ENCODE results near the gene UBASH3A.

The UBASH3A gene

GRCh38 chr21:42478504-42478903 is 74.8 kb downstream of the UBASH3A start:
- Mint-ChIP-seq H3K4me1 (no peaks in the 10 kb centered on the region), H3K4me3 (no peak overlapping the region), H3K9me3 (no peaks in the 10 kb centered on the region), H3K36me3 (no peaks in the 10 kb centered on the region), H3K27ac (no peak overlapping the region), H3K27me3 (no peaks in the 10 kb centered on the region)

- H3K27me3 Mint-ChIP-seq: no peaks in the 10 kb centered on the region
- no peak overlapping the region for H3K4me3 Mint-ChIP-seq
- H3K4me1 Mint-ChIP-seq: no peaks in the 10 kb centered on the region
- no peaks in the 10 kb centered on the region for H3K36me3 Mint-ChIP-seq
- H3K27ac Mint-ChIP-seq: peak overlapping the region; percentile 57
- H3K9me3 Mint-ChIP-seq: no peaks in the 10 kb centered on the region
These were observed 75.9 kb downstream of the UBASH3A start for GRCh38 chr21:42479582-42479981.

GRCh38 chr21:42480736-42481135 is 77.0 kb downstream of the UBASH3A start:
- Mint-ChIP-seq H3K4me3 (no peak overlapping the region), H3K36me3 (no peaks in the 10 kb centered on the region), H3K27me3 (no peaks in the 10 kb centered on the region), H3K9me3 (no peaks in the 10 kb centered on the region), H3K4me1 (no peaks in the 10 kb centered on the region), H3K27ac (no peak overlapping the region)

GRCh38 chr21:42481169-42481568 is 77.5 kb downstream of the UBASH3A start:
- no peak overlapping the region for H3K27ac Mint-ChIP-seq
- H3K9me3 Mint-ChIP-seq: no peaks in the 10 kb centered on the region
- H3K36me3 Mint-ChIP-seq: no peaks in the 10 kb centered on the region
- H3K4me3 Mint-ChIP-seq: no peak overlapping the region
- no peaks in the 10 kb centered on the region for H3K4me1 Mint-ChIP-seq
- no peaks in the 10 kb centered on the region for H3K27me3 Mint-ChIP-seq

GRCh38 chr21:42484966-42485365 is 81.3 kb downstream of the UBASH3A start:
- H3K9me3 Mint-ChIP-seq: no peaks in the 10 kb centered on the region
- peaks cover 3% of the 10 kb centered on the region for H3K4me1 Mint-ChIP-seq
- peaks cover 3% of the 10 kb centered on the region for H3K27me3 Mint-ChIP-seq
- no peak overlapping the region for H3K27ac Mint-ChIP-seq
- no peak overlapping the region for H3K4me3 Mint-ChIP-seq
- H3K36me3 Mint-ChIP-seq: no peaks in the 10 kb centered on the region

GRCh38 chr21:42486072-42486471 is 82.4 kb downstream of the UBASH3A start:
- Mint-ChIP-seq H3K36me3 (no peaks in the 10 kb centered on the region), H3K4me3 (no peak overlapping the region), H3K4me1 (peaks cover 3% of the 10 kb centered on the region), H3K27ac (peak overlapping the region; percentile 14), H3K9me3 (no peaks in the 10 kb centered on the region), H3K27me3 (peaks cover 3% of the 10 kb centered on the region)

GRCh38 chr21:42486531-42486930 is 82.8 kb downstream of the UBASH3A start:
- Mint-ChIP-seq H3K4me1 (peaks cover 3% of the 10 kb centered on the region), H3K4me3 (no peak overlapping the region), H3K9me3 (no peaks in the 10 kb centered on the region), H3K36me3 (no peaks in the 10 kb centered on the region), H3K27me3 (peaks cover 3% of the 10 kb centered on the region), H3K27ac (no peak overlapping the region)

GRCh38 chr21:42489006-42489563 is 85.4 kb downstream of the UBASH3A start:
- H3K4me1 Mint-ChIP-seq: peaks cover 10% of the 10 kb centered on the region
- no peak overlapping the region for H3K27ac Mint-ChIP-seq
- H3K9me3 Mint-ChIP-seq: no peaks in the 10 kb centered on the region

GRCh38 chr21:42489991-42490390 is 86.3 kb downstream of the UBASH3A start:
- no peaks in the 10 kb centered on the region for H3K9me3 Mint-ChIP-seq
- H3K36me3 Mint-ChIP-seq: no peaks in the 10 kb centered on the region
- H3K27me3 Mint-ChIP-seq: peaks cover 3% of the 10 kb centered on the region
- H3K4me1 Mint-ChIP-seq: peaks cover 10% of the 10 kb centered on the region
- no peak overlapping the region for H3K27ac Mint-ChIP-seq
- no peak overlapping the region for H3K4me3 Mint-ChIP-seq

More at GRCh38 chr21:42489006-42489563, 85.4 kb downstream of the UBASH3A start:
- H3K27me3 Mint-ChIP-seq: peaks cover 3% of the 10 kb centered on the region
- no peak overlapping the region for H3K4me3 Mint-ChIP-seq
- H3K36me3 Mint-ChIP-seq: no peaks in the 10 kb centered on the region

- H3K27me3 Mint-ChIP-seq: peaks cover 3% of the 10 kb centered on the region
- H3K9me3 Mint-ChIP-seq: no peaks in the 10 kb centered on the region
- no peak overlapping the region for H3K27ac Mint-ChIP-seq
- H3K4me3 Mint-ChIP-seq: no peak overlapping the region
- no peaks in the 10 kb centered on the region for H3K36me3 Mint-ChIP-seq
- peaks cover 10% of the 10 kb centered on the region for H3K4me1 Mint-ChIP-seq
These were observed 87.0 kb downstream of the UBASH3A start for GRCh38 chr21:42490720-42491119.

- no peaks in the 10 kb centered on the region for H3K9me3 Mint-ChIP-seq
- no peak overlapping the region for H3K4me3 Mint-ChIP-seq
- H3K36me3 Mint-ChIP-seq: no peaks in the 10 kb centered on the region
- peaks cover 3% of the 10 kb centered on the region for H3K27me3 Mint-ChIP-seq
- no peak overlapping the region for H3K27ac Mint-ChIP-seq
- peaks cover 14% of the 10 kb centered on the region for H3K4me1 Mint-ChIP-seq
These were observed 87.6 kb downstream of the UBASH3A start for GRCh38 chr21:42491328-42491727.

GRCh38 chr21:42492201-42492600 is 88.5 kb downstream of the UBASH3A start:
- Mint-ChIP-seq H3K36me3 (no peaks in the 10 kb centered on the region), H3K4me1 (peaks cover 17% of the 10 kb centered on the region), H3K27ac (peak overlapping the region; percentile 59), H3K27me3 (no peaks in the 10 kb centered on the region), H3K9me3 (no peaks in the 10 kb centered on the region), H3K4me3 (no peak overlapping the region)

- H3K36me3 Mint-ChIP-seq: no peaks in the 10 kb centered on the region
- no peaks in the 10 kb centered on the region for H3K27me3 Mint-ChIP-seq
- peaks cover 19% of the 10 kb centered on the region for H3K4me1 Mint-ChIP-seq
- H3K9me3 Mint-ChIP-seq: no peaks in the 10 kb centered on the region
- no peak overlapping the region for H3K4me3 Mint-ChIP-seq
- no peak overlapping the region for H3K27ac Mint-ChIP-seq
These were observed 89.7 kb downstream of the UBASH3A start for GRCh38 chr21:42493109-42494060.

GRCh38 chr21:42495027-42495426 is 91.3 kb downstream of the UBASH3A start:
- peaks cover 19% of the 10 kb centered on the region for H3K4me1 Mint-ChIP-seq
- no peak overlapping the region for H3K4me3 Mint-ChIP-seq
- no peaks in the 10 kb centered on the region for H3K27me3 Mint-ChIP-seq
- H3K9me3 Mint-ChIP-seq: no peaks in the 10 kb centered on the region
- H3K36me3 Mint-ChIP-seq: no peaks in the 10 kb centered on the region
- no peak overlapping the region for H3K27ac Mint-ChIP-seq

- Mint-ChIP-seq H3K9me3 (no peaks in the 10 kb centered on the region), H3K27me3 (no peaks in the 10 kb centered on the region), H3K27ac (peak overlapping the region; percentile 86), H3K36me3 (no peaks in the 10 kb centered on the region), H3K4me1 (peaks cover 19% of the 10 kb centered on the region), H3K4me3 (peak overlapping the region; percentile 87)
These were observed 92.0 kb downstream of the UBASH3A start for GRCh38 chr21:42495765-42496119.

GRCh38 chr21:42496120-42496838 is 92.6 kb downstream of the UBASH3A start, which contains the start of gene RSPH1:
RSPH1 (minus strand) TSS chr21:42496224; CDS start chr21:42496186, 38 bp downstream.
- Mint-ChIP-seq H3K27me3 (no peaks in the 10 kb centered on the region), H3K9me3 (no peaks in the 10 kb centered on the region), H3K36me3 (no peaks in the 10 kb centered on the region), H3K4me3 (peak within 1 kb of the TSS; percentile 87), H3K4me1 (peaks cover 19% of the 10 kb centered on the region), H3K27ac (peak within 1 kb of the TSS; percentile 86)

All from activated naive CD4-positive, alpha-beta T cell treated with anti-CD3 and anti-CD28 coated beads, Interleukin-2, amount 50 U/mL, for 24 hours (primary cell).